Mesendoderm (in vitro differentiated cells): Measurements from ENCODE around the gene AKT3.

Source experiments
- DNase-seq: peaks from one replicate; pipeline ENCODE4 v3.0.0; 2013
- H2AK5ac ChIP-seq: 2 replicates; pipeline ENCODE4 v1.6.1; 2013; ENCODE audit warnings: low read length, inconsistent platforms
- H2BK120ac ChIP-seq: 2 replicates; pipeline ENCODE4 v1.6.1; 2013; ENCODE audit warnings: low read depth, mild to moderate bottlenecking, low read length, moderate library complexity, mixed read lengths
- H2BK15ac ChIP-seq: replicated peaks from 2 replicates; pipeline ENCODE4 v1.6.1; 2013; ENCODE audit warnings: low read depth, mild to moderate bottlenecking, moderate library complexity
- H2BK5ac ChIP-seq: 2 replicates; pipeline ENCODE4 v1.6.1; 2013; ENCODE audit warnings: low read length, inconsistent platforms
- H3K18ac ChIP-seq: 2 replicates; pipeline ENCODE4 v1.6.1; 2013; ENCODE audit warnings: mild to moderate bottlenecking, low read length, mixed read lengths
- H3K23ac ChIP-seq: one replicate; pipeline ENCODE4 v1.6.1; 2013; ENCODE audit warnings: low read length
- H3K27ac ChIP-seq: 2 replicates; pipeline ENCODE4 v1.5.1; 2013; ENCODE audit warnings: low read depth, mild to moderate bottlenecking, inconsistent platforms, low read length, moderate library complexity
- H3K27me3 ChIP-seq: 2 replicates; pipeline ENCODE4 v1.6.1; 2013; ENCODE audit warnings: low read length, control low read depth, mild to moderate bottlenecking, inconsistent platforms; ENCODE audit not compliant: insufficient read depth, poor library complexity
- H3K36me3 ChIP-seq: 2 replicates; pipeline ENCODE4 v1.6.1; 2013; ENCODE audit warnings: low read length, inconsistent platforms; ENCODE audit not compliant: control insufficient read depth, insufficient read depth
- H3K4ac ChIP-seq: one replicate; pipeline ENCODE4 v1.6.1; 2013; ENCODE audit warnings: low read depth, mild to moderate bottlenecking, low read length, moderate library complexity
- H3K4me1 ChIP-seq: 2 replicates; pipeline ENCODE4 v1.6.1; 2013; ENCODE audit warnings: low read depth, low read length, inconsistent platforms; ENCODE audit not compliant: control insufficient read depth
- H3K4me2 ChIP-seq: 2 replicates; pipeline ENCODE4 v1.6.1; 2013; ENCODE audit warnings: low read length
- H3K4me3 ChIP-seq: 2 replicates; pipeline ENCODE4 v1.5.1; 2013; ENCODE audit warnings: mild to moderate bottlenecking, low read length
- H3K56ac ChIP-seq: one replicate; pipeline ENCODE4 v1.6.1; 2013; ENCODE audit warnings: low read length
- H3K79me1 ChIP-seq: 2 replicates; pipeline ENCODE4 v1.6.1; 2013; ENCODE audit warnings: low read length, inconsistent platforms
- H3K79me2 ChIP-seq: 2 replicates; pipeline ENCODE4 v1.6.1; 2013; ENCODE audit warnings: mild to moderate bottlenecking, low read length; ENCODE audit not compliant: control insufficient read depth, insufficient read depth
- H3K9ac ChIP-seq: 2 replicates; pipeline ENCODE4 v1.6.1; 2013; ENCODE audit warnings: low read length, inconsistent platforms
- H4K5ac ChIP-seq: one replicate; pipeline ENCODE4 v1.6.1; 2013; ENCODE audit warnings: low read length
- H4K8ac ChIP-seq: one replicate; pipeline ENCODE4 v1.6.1; 2013; ENCODE audit warnings: low read depth, mild to moderate bottlenecking, control low read depth, low read length, moderate library complexity
- WGBS: extraction: QIAGEN DNeasy Blood & Tissue Kit; methylation state at CpG from one replicate; pipeline ENCODE4 v1.1.7; 2013; ENCODE audit warnings: low lambda C conversion rate, missing lambda C conversion rate; ENCODE audit not compliant: insufficient coverage; ENCODE audit errors: extremely low coverage; 5-methylcytosine and 5-hydroxymethylcytosine counted together

Gene AKT3

DNA sequence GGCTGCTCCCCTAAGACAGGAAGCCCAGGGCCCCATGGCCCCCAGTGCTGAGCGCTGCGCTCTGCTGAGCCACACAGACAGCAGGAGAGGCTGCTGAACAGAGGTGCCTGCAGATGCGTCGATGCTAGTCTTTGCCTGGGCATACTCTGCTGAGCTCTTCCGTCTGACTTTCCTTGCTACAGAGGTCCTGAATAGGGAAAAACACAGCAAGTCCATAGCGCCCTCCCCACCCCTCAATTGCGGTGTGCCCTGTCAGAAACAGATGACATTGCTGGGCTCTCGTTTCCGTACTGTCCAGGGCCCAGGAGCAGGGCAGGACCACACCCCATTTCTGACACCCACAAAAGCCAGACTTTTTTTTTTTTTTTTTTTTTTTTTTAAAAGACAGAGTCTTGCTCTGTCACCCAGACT, 341.7 kb downstream of the AKT3 start:
- H3K18ac ChIP-seq, result no peak overlapping the region
- H2BK5ac ChIP-seq, result no peak overlapping the region
- no peak overlapping the region for H3K56ac ChIP-seq
- no peak overlapping the region for H2BK120ac ChIP-seq
- no peaks in the 10 kb centered on the region for H3K27me3 ChIP-seq
- no peak overlapping the region for H2BK15ac ChIP-seq
- no peak overlapping the region for H2AK5ac ChIP-seq
- H4K8ac ChIP-seq, result no peak overlapping the region
- no peak overlapping the region for H3K9ac ChIP-seq
- H3K4ac ChIP-seq, result no peak overlapping the region
- no peaks in the 10 kb centered on the region for H3K79me1 ChIP-seq
- no peak overlapping the region for H3K4me3 ChIP-seq
- WGBS, result no CpG with 5 or more reads among the region's 9 CpGs
- no peak overlapping the region for H3K23ac ChIP-seq
- DNase-seq, result no peak
- H3K27ac ChIP-seq, result no peak overlapping the region
- H3K36me3 ChIP-seq, result no peaks in the 10 kb centered on the region
- H4K5ac ChIP-seq, result no peak overlapping the region
- H3K4me2 ChIP-seq, result no peak overlapping the region
- no peaks in the 10 kb centered on the region for H3K79me2 ChIP-seq
- H3K4me1 ChIP-seq, result no peaks in the 10 kb centered on the region

GRCh38 chr1:243507672-243508302, 342.3 kb downstream of the AKT3 start:
- H3K4me2 ChIP-seq, result no peak overlapping the region
- H3K4ac ChIP-seq, result no peak overlapping the region
- no peak for DNase-seq
- H3K79me2 ChIP-seq, result no peaks in the 10 kb centered on the region
- no peak overlapping the region for H3K4me3 ChIP-seq
- no peak overlapping the region for H3K27ac ChIP-seq
- WGBS, result no CpG with 5 or more reads among the region's 8 CpGs
- H4K8ac ChIP-seq, result no peak overlapping the region
- no peak overlapping the region for H2AK5ac ChIP-seq
- H2BK15ac ChIP-seq, result no peak overlapping the region
- H3K27me3 ChIP-seq, result no peaks in the 10 kb centered on the region
- no peak overlapping the region for H3K18ac ChIP-seq
- H3K9ac ChIP-seq, result no peak overlapping the region
- no peaks in the 10 kb centered on the region for H3K36me3 ChIP-seq
- no peak overlapping the region for H2BK120ac ChIP-seq
- H3K4me1 ChIP-seq, result no peaks in the 10 kb centered on the region
- H3K23ac ChIP-seq, result no peak overlapping the region
- H3K56ac ChIP-seq, result no peak overlapping the region
- H2BK5ac ChIP-seq, result no peak overlapping the region
- no peak overlapping the region for H4K5ac ChIP-seq
- H3K79me1 ChIP-seq, result no peaks in the 10 kb centered on the region

- Histone ChIP-seq H3K9ac (no peak overlapping the region), H4K5ac (no peak overlapping the region), H2AK5ac (no peak overlapping the region), H3K18ac (no peak overlapping the region), H2BK120ac (no peak overlapping the region), H3K56ac (no peak overlapping the region), H3K27ac (no peak overlapping the region), H2BK5ac (no peak overlapping the region), H3K36me3 (no peaks in the 10 kb centered on the region), H2BK15ac (no peak overlapping the region), H3K27me3 (no peaks in the 10 kb centered on the region), H3K79me1 (no peaks in the 10 kb centered on the region), H3K23ac (no peak overlapping the region), H3K79me2 (no peaks in the 10 kb centered on the region), H4K8ac (no peak overlapping the region), H3K4me2 (no peak overlapping the region), H3K4me1 (no peaks in the 10 kb centered on the region), H3K4me3 (no peak overlapping the region), H3K4ac (no peak overlapping the region)
- DNase-seq, result peak; percentile 48
- WGBS, result no CpG with 5 or more reads among the region's 5 CpGs
Measured at GRCh38 chr1:243507001-243507671, 342.9 kb downstream of the AKT3 start.

GRCh38 chr1:243505986-243506689, 343.9 kb downstream of the AKT3 start:
- DNase-seq, result no peak
- H3K56ac ChIP-seq, result no peak overlapping the region
- H3K9ac ChIP-seq, result no peak overlapping the region
- no peak overlapping the region for H4K5ac ChIP-seq
- no peak overlapping the region for H3K4ac ChIP-seq
- H3K23ac ChIP-seq, result no peak overlapping the region
- no peak overlapping the region for H2AK5ac ChIP-seq
- no peak overlapping the region for H4K8ac ChIP-seq
- H3K4me2 ChIP-seq, result no peak overlapping the region
- no peak overlapping the region for H2BK5ac ChIP-seq
- H3K4me1 ChIP-seq, result no peaks in the 10 kb centered on the region
- no CpG with 5 or more reads among the region's 10 CpGs for WGBS
- no peaks in the 10 kb centered on the region for H3K27me3 ChIP-seq
- no peaks in the 10 kb centered on the region for H3K79me1 ChIP-seq
- no peaks in the 10 kb centered on the region for H3K36me3 ChIP-seq
- no peak overlapping the region for H3K4me3 ChIP-seq
- no peak overlapping the region for H2BK120ac ChIP-seq
- no peak overlapping the region for H3K18ac ChIP-seq
- H2BK15ac ChIP-seq, result no peak overlapping the region
- no peaks in the 10 kb centered on the region for H3K79me2 ChIP-seq
- no peak overlapping the region for H3K27ac ChIP-seq

- Histone ChIP-seq H3K79me2 (no peaks in the 10 kb centered on the region), H3K27ac (no peak overlapping the region), H3K36me3 (no peaks in the 10 kb centered on the region), H3K4me1 (no peaks in the 10 kb centered on the region), H3K79me1 (no peaks in the 10 kb centered on the region), H3K18ac (no peak overlapping the region), H4K5ac (no peak overlapping the region), H2BK5ac (no peak overlapping the region), H2BK120ac (no peak overlapping the region), H3K9ac (no peak overlapping the region), H3K27me3 (no peaks in the 10 kb centered on the region), H3K23ac (no peak overlapping the region), H2AK5ac (no peak overlapping the region), H3K4me3 (no peak overlapping the region), H4K8ac (no peak overlapping the region), H3K4me2 (no peak overlapping the region), H2BK15ac (no peak overlapping the region), H3K4ac (no peak overlapping the region), H3K56ac (no peak overlapping the region)
- DNase-seq, result no peak
- no CpG with 5 or more reads among the region's 8 CpGs for WGBS
Measured at GRCh38 chr1:243503155-243503554, 346.9 kb downstream of the AKT3 start.
